Brain microvascular endothelial cell (primary cell): Measurements from ENCODE around the gene RNF207.

Experiments used
- DNase-seq: peaks from one replicate; pipeline ENCODE4 v3.0.0-alpha.2; 2020
- H3K27ac ChIP-seq: fragments of 250-450 bp; sonication (Bioruptor Pico); 2 replicates; pipeline ENCODE4 v1.5.1; 2020; ENCODE audit warnings: mild to moderate bottlenecking, moderate library complexity
- H3K27me3 ChIP-seq: fragments of 250-450 bp; sonication (Bioruptor Pico); replicated peaks from 2 replicates; pipeline ENCODE4 v1.5.1; 2020; ENCODE audit warnings: mild to moderate bottlenecking
- H3K36me3 ChIP-seq: fragments of 250-450 bp; sonication (Bioruptor Pico); replicated peaks from 2 replicates; pipeline ENCODE4 v1.5.1; 2020; ENCODE audit warnings: mild to moderate bottlenecking
- H3K4me3 ChIP-seq: 2 replicates; pipeline ENCODE4 v1.5.1; 2011; ENCODE audit warnings: low read depth, mild to moderate bottlenecking, control low read depth, low read length, moderate library complexity
- in situ Hi-C: cut with HindIII; loops from 2 replicates; pipeline ENCODE4 v1.10.0; 2017; ENCODE audit warnings: low sequenced_read_pairs, low pct_ligation_motif_present
- TF ChIP-seq, protein P1 (sequence below): IDR thresholded peaks from 2 replicates; pipeline ENCODE4 v1.5.1; 2011; ENCODE audit warnings: low read depth, mild to moderate bottlenecking, moderate library complexity, low read length, control low read depth, inconsistent platforms; ENCODE audit errors: missing control alignments

RNF207 gene

DNA sequence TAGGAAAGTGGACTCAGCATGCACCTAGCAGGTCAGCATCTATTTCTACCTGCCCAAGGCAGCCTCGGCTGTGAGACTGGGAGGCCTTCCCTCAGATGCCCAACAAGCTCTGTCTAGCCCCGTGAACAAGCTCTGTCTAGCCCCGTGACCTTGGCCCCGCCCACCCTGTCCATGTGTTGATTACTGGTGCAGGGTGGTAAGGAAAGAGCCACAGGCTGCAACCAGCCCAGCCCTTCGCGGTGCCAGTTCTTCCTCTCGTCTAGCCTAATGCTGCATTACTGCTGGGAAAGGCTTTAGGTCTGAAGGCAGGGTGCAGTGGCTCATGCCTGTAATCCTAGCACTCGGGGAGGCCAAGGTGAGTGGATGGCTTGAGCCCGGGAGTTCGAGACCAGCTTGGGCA is 52.8 kb downstream of the RNF207 start:
- H3K27ac ChIP-seq: no peak overlapping the region
- no peak for DNase-seq
- no peaks in the 10 kb centered on the region for H3K27me3 ChIP-seq
- no peak overlapping the region for H3K4me3 ChIP-seq
- TF ChIP-seq, protein P1, sequence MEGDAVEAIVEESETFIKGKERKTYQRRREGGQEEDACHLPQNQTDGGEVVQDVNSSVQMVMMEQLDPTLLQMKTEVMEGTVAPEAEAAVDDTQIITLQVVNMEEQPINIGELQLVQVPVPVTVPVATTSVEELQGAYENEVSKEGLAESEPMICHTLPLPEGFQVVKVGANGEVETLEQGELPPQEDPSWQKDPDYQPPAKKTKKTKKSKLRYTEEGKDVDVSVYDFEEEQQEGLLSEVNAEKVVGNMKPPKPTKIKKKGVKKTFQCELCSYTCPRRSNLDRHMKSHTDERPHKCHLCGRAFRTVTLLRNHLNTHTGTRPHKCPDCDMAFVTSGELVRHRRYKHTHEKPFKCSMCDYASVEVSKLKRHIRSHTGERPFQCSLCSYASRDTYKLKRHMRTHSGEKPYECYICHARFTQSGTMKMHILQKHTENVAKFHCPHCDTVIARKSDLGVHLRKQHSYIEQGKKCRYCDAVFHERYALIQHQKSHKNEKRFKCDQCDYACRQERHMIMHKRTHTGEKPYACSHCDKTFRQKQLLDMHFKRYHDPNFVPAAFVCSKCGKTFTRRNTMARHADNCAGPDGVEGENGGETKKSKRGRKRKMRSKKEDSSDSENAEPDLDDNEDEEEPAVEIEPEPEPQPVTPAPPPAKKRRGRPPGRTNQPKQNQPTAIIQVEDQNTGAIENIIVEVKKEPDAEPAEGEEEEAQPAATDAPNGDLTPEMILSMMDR: no peak
- in situ Hi-C loops: no loop called here
- no peaks in the 10 kb centered on the region for H3K36me3 ChIP-seq

- Histone ChIP-seq H3K27ac (no peak overlapping the region), H3K4me3 (peak overlapping the region; percentile 50), H3K36me3 (no peaks in the 10 kb centered on the region), H3K27me3 (no peaks in the 10 kb centered on the region)
- peak; percentile 48 for DNase-seq
- in situ Hi-C loops: no loop called here
- TF ChIP-seq, protein P1: no peak
Measured at GRCh38 chr1:6259491-6260362, 53.8 kb downstream of the RNF207 start.

GRCh38 chr1:6260433-6260934 is 54.6 kb downstream of the RNF207 start:
- Histone ChIP-seq H3K36me3 (no peaks in the 10 kb centered on the region), H3K27me3 (no peaks in the 10 kb centered on the region), H3K4me3 (peak overlapping the region; percentile 50), H3K27ac (no peak overlapping the region)
- DNase-seq: no peak
- TF ChIP-seq, protein P1: no peak
- in situ Hi-C loops: no loop called here

- Histone ChIP-seq H3K4me3 (peak within 1 kb of the TSS; percentile 50), H3K27ac (no peak within 1 kb of the TSS), H3K27me3 (no peaks in the 10 kb centered on the region), H3K36me3 (no peaks in the 10 kb centered on the region)
- TF ChIP-seq, protein P1: no peak
- in situ Hi-C loops: no loop called here
- DNase-seq: no peak
Measured at GRCh38 chr1:6260961-6261614, 55.2 kb downstream of the RNF207 start, which contains the start of gene GPR153. Gene GPR153 (minus strand): TSS chr1:6261098. CDS start chr1:6254905, 6,193 bp downstream.

- in situ Hi-C loops: no loop called here
- TF ChIP-seq, protein P1: no peak
- Histone ChIP-seq H3K27ac (no peak overlapping the region), H3K4me3 (peak overlapping the region; percentile 39), H3K27me3 (no peaks in the 10 kb centered on the region), H3K36me3 (no peaks in the 10 kb centered on the region)
- no peak for DNase-seq
Measured at GRCh38 chr1:6261615-6261995, 55.7 kb downstream of the RNF207 start.
